Measurements from ENCODE around the gene RIMKLB. TPM values are rescaled to one million over a fixed set of nuclear protein-coding genes. Genes with fewer than 3 reads are reported as not detected.
"Not testable (repeated sequence)": the region's sequence is repeated elsewhere in the genome, so short reads cannot be mapped to it uniquely, and the experiment has no call there.

RIMKLB gene
- total and polyA plus RNA-seq, 5 donors from 2014 or later, result 1.1 to 7.7 (median 1.4) TPM

GRCh38 chr12:8746046-8746445 is 48.3 kb downstream of the RIMKLB start:
- DNase-seq, result no peak
- Histone ChIP-seq H3K36me3 (ENCODE audit: control insufficient read depth, insufficient read depth, low read length) (no peaks in the 10 kb centered on the region), H3K9me3 (ENCODE audit: control insufficient read depth in 2 of 2, low read length in 2 of 2) (no peaks in the 10 kb centered on the region), H3K4me3 (ENCODE audit: low read depth, low read length) (no peak overlapping the region), H3K27ac (ENCODE audit: insufficient read depth, low read length, poor library complexity, severe bottlenecking) (no peak overlapping the region), H3K4me1 (ENCODE audit: control insufficient read depth, insufficient read depth, low read length, poor library complexity, severe bottlenecking) (no peaks in the 10 kb centered on the region), H3K27me3 (ENCODE audit: control insufficient read depth, insufficient read depth, low read length) (no peaks in the 10 kb centered on the region)
- peaks cover 6% of the 10 kb centered on the region for H3K36me3 Mint-ChIP-seq
- H3K27ac Mint-ChIP-seq, result no peak overlapping the region
- no peaks in the 10 kb centered on the region for H3K9me3 Mint-ChIP-seq
- H3K4me1 Mint-ChIP-seq, result peaks cover 0 to 2% (median 0%) of the 10 kb centered on the region in 4 donors
- H3K4me3 Mint-ChIP-seq, result no peak overlapping the region
- ATAC-seq (ENCODE audit: low read depth in 2 of 2), result no peak
- no peaks in the 10 kb centered on the region for H3K27me3 Mint-ChIP-seq

- H3K4me3 ChIP-seq (ENCODE audit: low read depth, low read length); H3K4me1 ChIP-seq (ENCODE audit: control insufficient read depth, insufficient read depth, low read length, poor library complexity, severe bottlenecking); H3K4me1 Mint-ChIP-seq; DNase-seq; ATAC-seq (ENCODE audit: low read depth in 2 of 2); H3K4me3 Mint-ChIP-seq; H3K27ac Mint-ChIP-seq; H3K9me3 ChIP-seq (ENCODE audit: control insufficient read depth in 2 of 2, low read length in 2 of 2); H3K36me3 ChIP-seq (ENCODE audit: control insufficient read depth, insufficient read depth, low read length); H3K27me3 ChIP-seq (ENCODE audit: control insufficient read depth, insufficient read depth, low read length); H3K27me3 Mint-ChIP-seq; H3K27ac ChIP-seq (ENCODE audit: insufficient read depth, low read length, poor library complexity, severe bottlenecking); H3K9me3 Mint-ChIP-seq: not testable (repeated sequence)
- peaks cover 13% of the 10 kb centered on the region for H3K36me3 Mint-ChIP-seq
Observed at GRCh38 chr12:8760076-8760475, 62.3 kb downstream of the RIMKLB start.

- not testable (repeated sequence) for H3K27me3 ChIP-seq (ENCODE audit: control insufficient read depth, insufficient read depth, low read length); H3K4me3 ChIP-seq (ENCODE audit: low read depth, low read length); H3K27ac ChIP-seq (ENCODE audit: insufficient read depth, low read length, poor library complexity, severe bottlenecking); H3K4me1 Mint-ChIP-seq; DNase-seq; ATAC-seq (ENCODE audit: low read depth in 2 of 2); H3K36me3 ChIP-seq (ENCODE audit: control insufficient read depth, insufficient read depth, low read length); H3K9me3 Mint-ChIP-seq; H3K9me3 ChIP-seq (ENCODE audit: control insufficient read depth in 2 of 2, low read length in 2 of 2); H3K27me3 Mint-ChIP-seq; H3K4me1 ChIP-seq (ENCODE audit: control insufficient read depth, insufficient read depth, low read length, poor library complexity, severe bottlenecking); H3K27ac Mint-ChIP-seq; H3K4me3 Mint-ChIP-seq
- H3K36me3 Mint-ChIP-seq, result peaks cover 16% of the 10 kb centered on the region
Observed at GRCh38 chr12:8762701-8763100, 64.9 kb downstream of the RIMKLB start.

GRCh38 chr12:8766121-8766520 is 68.3 kb downstream of the RIMKLB start:
- H3K27ac ChIP-seq (ENCODE audit: insufficient read depth, low read length, poor library complexity, severe bottlenecking); H3K4me1 Mint-ChIP-seq; H3K4me3 Mint-ChIP-seq; H3K9me3 Mint-ChIP-seq; DNase-seq; H3K36me3 ChIP-seq (ENCODE audit: control insufficient read depth, insufficient read depth, low read length); H3K27me3 ChIP-seq (ENCODE audit: control insufficient read depth, insufficient read depth, low read length); ATAC-seq (ENCODE audit: low read depth in 2 of 2); H3K9me3 ChIP-seq (ENCODE audit: control insufficient read depth in 2 of 2, low read length in 2 of 2); H3K4me1 ChIP-seq (ENCODE audit: control insufficient read depth, insufficient read depth, low read length, poor library complexity, severe bottlenecking); H3K27me3 Mint-ChIP-seq; H3K27ac Mint-ChIP-seq; H3K4me3 ChIP-seq (ENCODE audit: low read depth, low read length): not testable (repeated sequence)
- H3K36me3 Mint-ChIP-seq, result peaks cover 11% of the 10 kb centered on the region

GRCh38 chr12:8770499-8770898 is 72.7 kb downstream of the RIMKLB start:
- H3K36me3 ChIP-seq (ENCODE audit: control insufficient read depth, insufficient read depth, low read length), result no peaks in the 10 kb centered on the region
- DNase-seq, result no peak
- H3K27ac ChIP-seq (ENCODE audit: insufficient read depth, low read length, poor library complexity, severe bottlenecking), result no peak overlapping the region
- no peaks in the 10 kb centered on the region for H3K4me1 Mint-ChIP-seq
- no peak overlapping the region for H3K27ac Mint-ChIP-seq
- H3K4me3 ChIP-seq (ENCODE audit: low read depth, low read length), result no peak overlapping the region
- H3K27me3 Mint-ChIP-seq, result peaks cover 5% of the 10 kb centered on the region
- no peaks in the 10 kb centered on the region for H3K9me3 ChIP-seq (ENCODE audit: control insufficient read depth in 2 of 2, low read length in 2 of 2)
- no peak overlapping the region for H3K4me3 Mint-ChIP-seq
- H3K27me3 ChIP-seq (ENCODE audit: control insufficient read depth, insufficient read depth, low read length), result no peaks in the 10 kb centered on the region
- peaks cover 15% of the 10 kb centered on the region for H3K36me3 Mint-ChIP-seq
- no peak for ATAC-seq (ENCODE audit: low read depth in 2 of 2)
- H3K4me1 ChIP-seq (ENCODE audit: control insufficient read depth, insufficient read depth, low read length, poor library complexity, severe bottlenecking), result no peaks in the 10 kb centered on the region
- peaks cover 0 to 2% (median 0%) of the 10 kb centered on the region in 7 donors for H3K9me3 Mint-ChIP-seq

- peaks cover 5% of the 10 kb centered on the region for H3K27me3 Mint-ChIP-seq
Observed at GRCh38 chr12:8771072-8771471, 73.3 kb downstream of the RIMKLB start.

GRCh38 chr12:8773461-8773860 is 75.7 kb downstream of the RIMKLB start:
- ATAC-seq (ENCODE audit: low read depth in 2 of 2), result no peak
- no peaks in the 10 kb centered on the region for H3K36me3 ChIP-seq (ENCODE audit: control insufficient read depth, insufficient read depth, low read length)
- no peak overlapping the region for H3K27ac ChIP-seq (ENCODE audit: insufficient read depth, low read length, poor library complexity, severe bottlenecking)
- no peaks in the 10 kb centered on the region for H3K9me3 ChIP-seq (ENCODE audit: control insufficient read depth in 2 of 2, low read length in 2 of 2)
- DNase-seq, result no peak
- H3K4me1 ChIP-seq (ENCODE audit: control insufficient read depth, insufficient read depth, low read length, poor library complexity, severe bottlenecking), result no peaks in the 10 kb centered on the region
- H3K4me3 ChIP-seq (ENCODE audit: low read depth, low read length), result no peak overlapping the region
- H3K27me3 ChIP-seq (ENCODE audit: control insufficient read depth, insufficient read depth, low read length), result no peaks in the 10 kb centered on the region
- no peaks in the 10 kb centered on the region for H3K27me3 Mint-ChIP-seq
- H3K4me1 Mint-ChIP-seq, result peaks cover 0 to 5% (median 0%) of the 10 kb centered on the region in 4 donors
- H3K27ac Mint-ChIP-seq, result no peak overlapping the region
- peaks cover 9% of the 10 kb centered on the region for H3K36me3 Mint-ChIP-seq
- H3K9me3 Mint-ChIP-seq, result no peaks in the 10 kb centered on the region
- no peak overlapping the region for H3K4me3 Mint-ChIP-seq

More at GRCh38 chr12:8771072-8771471, 73.3 kb downstream of the RIMKLB start:
- ATAC-seq (ENCODE audit: low read depth in 2 of 2) (no peak), DNase-seq (no peak)
- H3K27ac Mint-ChIP-seq, result no peak overlapping the region
- no peaks in the 10 kb centered on the region for H3K9me3 ChIP-seq (ENCODE audit: control insufficient read depth in 2 of 2, low read length in 2 of 2)
- H3K36me3 Mint-ChIP-seq, result peaks cover 15% of the 10 kb centered on the region
- H3K4me3 ChIP-seq (ENCODE audit: low read depth, low read length), result no peak overlapping the region
- H3K4me3 Mint-ChIP-seq, result no peak overlapping the region
- H3K4me1 Mint-ChIP-seq, result no peaks in the 10 kb centered on the region
- H3K36me3 ChIP-seq (ENCODE audit: control insufficient read depth, insufficient read depth, low read length), result no peaks in the 10 kb centered on the region
- H3K9me3 Mint-ChIP-seq, result peaks cover 0 to 2% (median 0%) of the 10 kb centered on the region in 7 donors
- no peaks in the 10 kb centered on the region for H3K27me3 ChIP-seq (ENCODE audit: control insufficient read depth, insufficient read depth, low read length)
- H3K27ac ChIP-seq (ENCODE audit: insufficient read depth, low read length, poor library complexity, severe bottlenecking), result no peak overlapping the region
- H3K4me1 ChIP-seq (ENCODE audit: control insufficient read depth, insufficient read depth, low read length, poor library complexity, severe bottlenecking), result no peaks in the 10 kb centered on the region

- peaks cover 0 to 5% (median 0%) of the 10 kb centered on the region in 4 donors for H3K4me1 Mint-ChIP-seq
- no peak overlapping the region for H3K27ac Mint-ChIP-seq
- H3K36me3 Mint-ChIP-seq, result peaks cover 8% of the 10 kb centered on the region
Observed at GRCh38 chr12:8779281-8779680, 81.5 kb downstream of the RIMKLB start.

More at GRCh38 chr12:8779281-8779680, 81.5 kb downstream of the RIMKLB start:
- no peaks in the 10 kb centered on the region for H3K27me3 ChIP-seq (ENCODE audit: control insufficient read depth, insufficient read depth, low read length)
- H3K27ac ChIP-seq (ENCODE audit: insufficient read depth, low read length, poor library complexity, severe bottlenecking), result no peak overlapping the region
- DNase-seq, result no peak
- no peaks in the 10 kb centered on the region for H3K9me3 Mint-ChIP-seq
- H3K9me3 ChIP-seq (ENCODE audit: control insufficient read depth in 2 of 2, low read length in 2 of 2), result no peaks in the 10 kb centered on the region
- H3K4me3 ChIP-seq (ENCODE audit: low read depth, low read length), result no peak overlapping the region
- no peak for ATAC-seq (ENCODE audit: low read depth in 2 of 2)
- H3K4me3 Mint-ChIP-seq, result no peak overlapping the region
- H3K4me1 ChIP-seq (ENCODE audit: control insufficient read depth, insufficient read depth, low read length, poor library complexity, severe bottlenecking), result no peaks in the 10 kb centered on the region
- H3K36me3 ChIP-seq (ENCODE audit: control insufficient read depth, insufficient read depth, low read length), result no peaks in the 10 kb centered on the region
- no peaks in the 10 kb centered on the region for H3K27me3 Mint-ChIP-seq

Measured in CD4-positive, CD25-positive, alpha-beta regulatory T cell (primary cell).